Breast epithelium (tissue), 3 donors: ENCODE data around the gene PAPSS2.

Source experiments
- POLR2A ChIP-seq: fragments of 450-650 bp; IDR thresholded peaks from one replicate; pipeline ENCODE4 v1.6.1; 2016; ENCODE audit warnings: antibody characterized with exemption, mild to moderate bottlenecking, moderate library complexity
- POLR2AphosphoS5 ChIP-seq, 3 donors: sonication (generic); formaldehyde crosslinking; IDR thresholded peaks; one replicate each; pipeline ENCODE4 v1.6.1; 2017; ENCODE audit warnings: antibody characterized with exemption in 3 of 3
- TF ChIP-seq, protein P1 (sequence below), 3 donors: fragments of 450-650 bp; IDR thresholded peaks; one replicate each; pipeline ENCODE4 v1.5.1; 2016 to 2017; ENCODE audit warnings: antibody characterized with exemption in 3 of 3, mild to moderate bottlenecking in 3 of 3, moderate library complexity in 3 of 3

DNA sequence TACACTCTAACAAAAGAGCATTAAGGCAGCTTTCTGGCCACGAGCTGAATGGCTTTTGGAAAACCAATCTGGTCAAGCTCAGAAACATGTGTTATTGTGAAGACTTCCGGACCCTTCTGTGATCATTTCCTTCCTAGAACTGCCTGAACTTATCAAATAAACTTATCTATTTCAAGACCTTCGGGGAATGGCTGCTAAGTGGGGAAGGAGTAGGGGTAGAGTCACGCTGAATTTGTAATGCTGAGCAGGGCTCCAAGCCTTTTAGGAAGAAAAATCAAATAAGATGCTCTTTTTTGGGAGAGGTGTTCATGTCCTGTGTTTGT lies 56.6 kb downstream of the PAPSS2 start:
- TF ChIP-seq, protein P1, sequence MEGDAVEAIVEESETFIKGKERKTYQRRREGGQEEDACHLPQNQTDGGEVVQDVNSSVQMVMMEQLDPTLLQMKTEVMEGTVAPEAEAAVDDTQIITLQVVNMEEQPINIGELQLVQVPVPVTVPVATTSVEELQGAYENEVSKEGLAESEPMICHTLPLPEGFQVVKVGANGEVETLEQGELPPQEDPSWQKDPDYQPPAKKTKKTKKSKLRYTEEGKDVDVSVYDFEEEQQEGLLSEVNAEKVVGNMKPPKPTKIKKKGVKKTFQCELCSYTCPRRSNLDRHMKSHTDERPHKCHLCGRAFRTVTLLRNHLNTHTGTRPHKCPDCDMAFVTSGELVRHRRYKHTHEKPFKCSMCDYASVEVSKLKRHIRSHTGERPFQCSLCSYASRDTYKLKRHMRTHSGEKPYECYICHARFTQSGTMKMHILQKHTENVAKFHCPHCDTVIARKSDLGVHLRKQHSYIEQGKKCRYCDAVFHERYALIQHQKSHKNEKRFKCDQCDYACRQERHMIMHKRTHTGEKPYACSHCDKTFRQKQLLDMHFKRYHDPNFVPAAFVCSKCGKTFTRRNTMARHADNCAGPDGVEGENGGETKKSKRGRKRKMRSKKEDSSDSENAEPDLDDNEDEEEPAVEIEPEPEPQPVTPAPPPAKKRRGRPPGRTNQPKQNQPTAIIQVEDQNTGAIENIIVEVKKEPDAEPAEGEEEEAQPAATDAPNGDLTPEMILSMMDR (IDR thresholded peaks at IDR 0.05): no peak
- TF ChIP-seq POLR2AphosphoS5 (IDR thresholded peaks at IDR 0.05): no peak
- no peak for TF ChIP-seq POLR2A
